Brain microvascular endothelial cell (primary cell): ENCODE results near the gene SCUBE3.
A peak's percentile ranks its signal among the peaks of the same experiment; 100 is the strongest.

Experiments used
- DNase-seq: peaks from one replicate; pipeline ENCODE4 v3.0.0-alpha.2; 2020
- H3K27ac ChIP-seq: fragments of 250-450 bp; sonication (Bioruptor Pico); 2 replicates; pipeline ENCODE4 v1.5.1; 2020; ENCODE audit warnings: mild to moderate bottlenecking, moderate library complexity
- H3K27me3 ChIP-seq: fragments of 250-450 bp; sonication (Bioruptor Pico); replicated peaks from 2 replicates; pipeline ENCODE4 v1.5.1; 2020; ENCODE audit warnings: mild to moderate bottlenecking
- H3K36me3 ChIP-seq: fragments of 250-450 bp; sonication (Bioruptor Pico); replicated peaks from 2 replicates; pipeline ENCODE4 v1.5.1; 2020; ENCODE audit warnings: mild to moderate bottlenecking
- H3K4me3 ChIP-seq: 2 replicates; pipeline ENCODE4 v1.5.1; 2011; ENCODE audit warnings: low read depth, mild to moderate bottlenecking, control low read depth, low read length, moderate library complexity
- CTCF ChIP-seq: IDR thresholded peaks from 2 replicates; pipeline ENCODE4 v1.5.1; 2011; ENCODE audit warnings: low read depth, mild to moderate bottlenecking, moderate library complexity, low read length, control low read depth, inconsistent platforms; ENCODE audit errors: missing control alignments
- in situ Hi-C: cut with HindIII; loops from 2 replicates; pipeline ENCODE4 v1.10.0; 2017; ENCODE audit warnings: low sequenced_read_pairs, low pct_ligation_motif_present

SCUBE3 gene

GRCh38 chr6:35214869-35215664 lies 1.3 kb downstream of the SCUBE3 start:
- Histone ChIP-seq H3K4me3 (peak overlapping the region; percentile 62), H3K36me3 (no peaks in the 10 kb centered on the region), H3K27me3 (no peaks in the 10 kb centered on the region), H3K27ac (no peak overlapping the region)
- DNase-seq: peak; percentile 18
- in situ Hi-C loops: no loop called here
- no peak for TF ChIP-seq CTCF

- no peak for DNase-seq
- Histone ChIP-seq H3K4me3 (peak overlapping the region; percentile 23), H3K27me3 (no peaks in the 10 kb centered on the region), H3K27ac (no peak overlapping the region), H3K36me3 (no peaks in the 10 kb centered on the region)
- TF ChIP-seq CTCF: no peak
- in situ Hi-C loops: no loop called here
Measured at GRCh38 chr6:35215665-35216411, 2.1 kb downstream of the SCUBE3 start.

GRCh38 chr6:35216412-35216732 lies 2.6 kb downstream of the SCUBE3 start:
- no peak overlapping the region for H3K4me3 ChIP-seq
- no peaks in the 10 kb centered on the region for H3K36me3 ChIP-seq
- no peaks in the 10 kb centered on the region for H3K27me3 ChIP-seq
- no peak overlapping the region for H3K27ac ChIP-seq
- no peak for DNase-seq
- in situ Hi-C loops: no loop called here
- TF ChIP-seq CTCF: no peak

- no peak overlapping the region for H3K27ac ChIP-seq
- in situ Hi-C loops: no loop called here
- no peak for DNase-seq
- H3K36me3 ChIP-seq: no peaks in the 10 kb centered on the region
- H3K4me3 ChIP-seq: no peak overlapping the region
- no peaks in the 10 kb centered on the region for H3K27me3 ChIP-seq
- no peak for TF ChIP-seq CTCF
Measured at GRCh38 chr6:35216851-35217811, 3.4 kb downstream of the SCUBE3 start.

- Histone ChIP-seq H3K27me3 (no peaks in the 10 kb centered on the region), H3K36me3 (no peaks in the 10 kb centered on the region), H3K4me3 (no peak overlapping the region), H3K27ac (no peak overlapping the region)
- TF ChIP-seq CTCF: no peak
- in situ Hi-C loops: no loop called here
- DNase-seq: no peak
Measured at GRCh38 chr6:35218021-35218420, 4.3 kb downstream of the SCUBE3 start.
